ENCODE data around the gene TMUB1.

Gene TMUB1

GRCh38 chr7:151121380-151122170 is 38.3 kb upstream of the TMUB1 start:
- no peak for DNase-seq

GRCh38 chr7:151120896-151121295 is 37.6 kb upstream of the TMUB1 start:
- no peak for DNase-seq

- DNase-seq = no peak
These were observed 36.6 kb upstream of the TMUB1 start for GRCh38 chr7:151119902-151120301.

GRCh38 chr7:151119055-151119415 is 35.7 kb upstream of the TMUB1 start:
- DNase-seq = no peak

- DNase-seq = no peak
These were observed 35.1 kb upstream of the TMUB1 start for GRCh38 chr7:151118108-151119054.

GRCh38 chr7:151117565-151117964 is 34.3 kb upstream of the TMUB1 start:
- no peak for DNase-seq

GRCh38 chr7:151116603-151117440 is 33.5 kb upstream of the TMUB1 start:
- DNase-seq = no peak

GRCh38 chr7:151115836-151116418 is 32.6 kb upstream of the TMUB1 start:
- no peak for DNase-seq

GRCh38 chr7:151115121-151115835 is 32.0 kb upstream of the TMUB1 start:
- DNase-seq = peak; percentile 25

- DNase-seq = no peak
These were observed 31.1 kb upstream of the TMUB1 start for GRCh38 chr7:151114151-151115090.

- DNase-seq = peak; percentile 89
These were observed 30.3 kb upstream of the TMUB1 start for GRCh38 chr7:151113344-151114150.

- DNase-seq = peak; percentile 69
These were observed 27.8 kb upstream of the TMUB1 start for GRCh38 chr7:151110941-151111645.

- DNase-seq = no peak
These were observed 27.1 kb upstream of the TMUB1 start for GRCh38 chr7:151110236-151110940.

- DNase-seq = peak; percentile 39
These were observed 26.1 kb upstream of the TMUB1 start for GRCh38 chr7:151109094-151110048.

GRCh38 chr7:151107882-151108281 is 24.6 kb upstream of the TMUB1 start:
- no peak for DNase-seq

- peak; percentile 92 for DNase-seq
These were observed 21.3 kb upstream of the TMUB1 start for GRCh38 chr7:151104411-151105235.

Measured in fibroblast of skin of abdomen (primary cell).